Endodermal cell (in vitro differentiated cells): Measurements from ENCODE around the gene SPAG8. TPM values are rescaled to one million over a fixed set of nuclear protein-coding genes. Genes with fewer than 3 reads are reported as not detected.

Experiments
- DNase-seq: peaks from one replicate; pipeline ENCODE4 v3.0.0-alpha.2; 2017
- H3K27ac ChIP-seq: 2 replicates; pipeline ENCODE4 v1.5.1; 2013; ENCODE audit warnings: mild to moderate bottlenecking, low read depth, low read length, moderate library complexity
- H3K27me3 ChIP-seq: 2 replicates; pipeline ENCODE4 v1.6.1; 2013; ENCODE audit warnings: mild to moderate bottlenecking, low read length, moderate library complexity; ENCODE audit not compliant: insufficient read depth, control insufficient read depth, poor library complexity, severe bottlenecking
- H3K36me3 ChIP-seq: 2 replicates; pipeline ENCODE4 v1.7.0; 2013; ENCODE audit warnings: mild to moderate bottlenecking, low read length, moderate library complexity; ENCODE audit not compliant: control insufficient read depth, insufficient read depth
- H3K4me1 ChIP-seq: one replicate; pipeline ENCODE4 v1.7.0; 2013; ENCODE audit warnings: low read length; ENCODE audit not compliant: control insufficient read depth, insufficient read depth
- H3K4me3 ChIP-seq: 2 replicates; pipeline ENCODE4 v1.5.1; 2013; ENCODE audit warnings: mild to moderate bottlenecking, low read length, moderate library complexity
- H3K9ac ChIP-seq: 2 replicates; pipeline ENCODE4 v1.6.1; 2013; ENCODE audit warnings: mild to moderate bottlenecking, low read length, moderate library complexity; ENCODE audit not compliant: poor library complexity, severe bottlenecking; ENCODE audit errors: extremely low read depth
- H3K9me3 ChIP-seq: 2 replicates; pipeline ENCODE4 v1.6.1; 2013; ENCODE audit warnings: mild to moderate bottlenecking, low read length, moderate library complexity; ENCODE audit not compliant: control insufficient read depth
- H3K27ac Mint-ChIP-seq: 2 replicates; pipeline ENCODE4 v1.8.0; 2020; ENCODE audit warnings: mixed read lengths
- H3K27me3 Mint-ChIP-seq: 2 replicates; pipeline ENCODE4 v1.8.0; 2021; ENCODE audit warnings: mild to moderate bottlenecking, mixed read lengths; ENCODE audit not compliant: insufficient read depth
- H3K36me3 Mint-ChIP-seq: 2 replicates; pipeline ENCODE4 v1.8.0; 2020; ENCODE audit warnings: low read depth, mixed read lengths
- H3K4me1 Mint-ChIP-seq: 2 replicates; pipeline ENCODE4 v1.8.0; 2020; ENCODE audit warnings: mixed read lengths
- H3K4me3 Mint-ChIP-seq: 2 replicates; pipeline ENCODE4 v1.8.0; 2020; ENCODE audit warnings: mild to moderate bottlenecking, moderate library complexity, mixed read lengths
- H3K9me3 Mint-ChIP-seq: 2 replicates; pipeline ENCODE4 v1.8.0; 2020; ENCODE audit warnings: mild to moderate bottlenecking, mixed read lengths
- CTCF ChIP-seq: fragments of 200-600 bp; sonication (generic); conservative IDR thresholded peaks from 2 replicates; pipeline ENCODE4 v1.5.0; 2021; ENCODE audit warnings: antibody characterized with exemption, mild to moderate bottlenecking
- WGBS, 2 experiments: methylation state at CpG; one replicate each; pipeline versions ENCODE4 v1.1.5 to v1.1.7; 2013; ENCODE audit warnings: missing lambda C conversion rate in 2 of 2, mixed read lengths in 1 of 2; ENCODE audit not compliant: insufficient coverage in 1 of 2, insufficient read length in 1 of 2; 5-methylcytosine and 5-hydroxymethylcytosine counted together
- total RNA-seq, 2 donors: library from RNA; stranded (reverse); fragmentation: NEBNext Ultra II Directional in 1 of 2; extraction: Animal tissue kit (Norgen Biotek cat#: 25700) in 1 of 2; gene quantifications; 2 replicates in 1 of 2; 3 replicates in 1 of 2; pipeline ENCODE4 v1.2.1, GENCODE V29; 2021

SPAG8 gene
- total RNA-seq, 2 donors from 2014 or later, result 1.2 to 1.4 TPM

DNA sequence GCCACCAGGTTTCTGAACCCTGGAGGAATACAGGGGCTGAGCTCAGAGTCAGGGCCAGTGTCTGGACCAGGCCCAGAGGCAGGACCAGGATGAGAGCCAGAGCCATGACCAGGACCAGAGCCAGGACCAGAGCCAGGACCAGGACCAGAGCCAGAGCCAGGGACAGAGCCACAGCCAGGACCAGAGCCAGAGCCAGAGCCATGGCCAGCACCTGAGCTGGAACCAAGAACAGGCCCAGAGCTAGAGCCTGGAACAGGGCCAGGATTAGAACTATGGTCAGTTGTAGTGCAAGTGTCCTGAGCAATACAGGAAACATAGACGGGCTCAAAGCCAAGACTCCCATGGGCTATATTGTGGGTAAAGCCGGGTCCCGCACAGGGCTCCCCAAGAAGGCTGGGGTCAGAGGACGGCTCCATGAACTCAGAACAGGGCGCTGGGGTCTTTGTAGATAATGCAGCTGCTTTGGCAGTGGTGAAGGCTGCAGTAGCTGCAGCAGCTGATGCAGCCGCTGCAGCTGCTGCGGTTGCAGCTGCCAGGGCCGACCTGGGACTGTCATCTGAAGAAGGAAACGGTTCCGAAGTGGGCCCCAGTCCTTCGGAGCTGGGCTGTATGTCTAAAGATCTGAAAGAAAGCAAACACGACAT lies 559 bp downstream of the SPAG8 start:
- Histone ChIP-seq H3K9ac (no peak overlapping the region), H3K27me3 (no peaks in the 10 kb centered on the region), H3K4me1 (no peaks in the 10 kb centered on the region), H3K4me3 (peak overlapping the region; percentile 78), H3K36me3 (peaks cover 12% of the 10 kb centered on the region), H3K27ac (peak overlapping the region; percentile 6), H3K9me3 (no peaks in the 10 kb centered on the region)
- Mint-ChIP-seq H3K4me3 (peak overlapping the region; percentile 60), H3K27ac (peak overlapping the region; percentile 52), H3K9me3 (no peaks in the 10 kb centered on the region), H3K36me3 (peaks cover 13% of the 10 kb centered on the region), H3K4me1 (peaks cover 19% of the 10 kb centered on the region), H3K27me3 (peaks cover 5% of the 10 kb centered on the region)
- WGBS, 2 experiments, result 45 to 50% methylated on average over 5 to 12 of the region's 12 CpGs
- TF ChIP-seq CTCF, result no peak
- DNase-seq, result no peak

- peaks cover 19% of the 10 kb centered on the region for H3K36me3 Mint-ChIP-seq
- DNase-seq, result no peak
- peaks cover 21% of the 10 kb centered on the region for H3K36me3 ChIP-seq
- H3K9me3 Mint-ChIP-seq, result no peaks in the 10 kb centered on the region
- no peaks in the 10 kb centered on the region for H3K27me3 ChIP-seq
- no peak overlapping the region for H3K27ac ChIP-seq
- H3K4me3 Mint-ChIP-seq, result no peak overlapping the region
- H3K27me3 Mint-ChIP-seq, result peaks cover 5% of the 10 kb centered on the region
- H3K4me3 ChIP-seq, result no peak overlapping the region
- no peak overlapping the region for H3K9ac ChIP-seq
- no peaks in the 10 kb centered on the region for H3K9me3 ChIP-seq
- no peak overlapping the region for H3K27ac Mint-ChIP-seq
- H3K4me1 ChIP-seq, result no peaks in the 10 kb centered on the region
- 88 to 94% methylated on average over 4 to 7 of the region's 7 CpGs for WGBS, 2 experiments
- TF ChIP-seq CTCF, result no peak
- peaks cover 16% of the 10 kb centered on the region for H3K4me1 Mint-ChIP-seq
Measured at GRCh38 chr9:35810122-35810521, 1.9 kb downstream of the SPAG8 start.

DNA sequence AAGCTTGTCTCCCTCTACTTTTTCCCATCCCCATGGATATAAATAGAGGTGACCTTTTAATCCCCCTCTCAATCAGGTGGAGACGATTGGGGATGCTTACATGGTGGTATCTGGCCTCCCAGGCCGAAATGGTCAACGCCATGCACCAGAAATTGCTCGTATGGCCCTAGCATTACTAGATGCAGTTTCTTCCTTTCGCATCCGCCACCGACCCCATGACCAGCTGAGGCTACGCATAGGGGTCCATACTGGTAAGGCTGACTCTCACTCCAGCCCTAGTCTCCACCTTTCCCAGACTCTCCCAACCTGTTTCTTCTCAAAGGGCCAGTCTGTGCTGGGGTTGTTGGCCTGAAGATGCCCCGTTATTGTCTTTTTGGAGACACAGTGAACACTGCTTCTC lies 3.6 kb downstream of the SPAG8 start:
- Histone ChIP-seq H3K4me1 (no peaks in the 10 kb centered on the region), H3K9me3 (no peaks in the 10 kb centered on the region), H3K36me3 (peaks cover 25% of the 10 kb centered on the region), H3K27me3 (no peaks in the 10 kb centered on the region), H3K4me3 (no peak overlapping the region), H3K27ac (no peak overlapping the region), H3K9ac (no peak overlapping the region)
- Mint-ChIP-seq H3K4me1 (peaks cover 8% of the 10 kb centered on the region), H3K36me3 (peaks cover 21% of the 10 kb centered on the region), H3K27me3 (peaks cover 5% of the 10 kb centered on the region), H3K4me3 (no peak overlapping the region), H3K27ac (no peak overlapping the region), H3K9me3 (no peaks in the 10 kb centered on the region)
- no peak for TF ChIP-seq CTCF
- DNase-seq, result no peak
- WGBS, 2 experiments, result 90 to 93% methylated on average over 7 to 9 of the region's 9 CpGs
